Tibial nerve (tissue), 4 donors: ENCODE measurements around the gene RDX.

Experiments used
- EP300 ChIP-seq, 2 donors: sonication (generic); formaldehyde crosslinking; IDR thresholded peaks; one replicate each; pipeline ENCODE4 v1.6.1; 2017; ENCODE audit warnings: antibody characterized with exemption in 2 of 2, mild to moderate bottlenecking in 1 of 2
- TF ChIP-seq, protein P1 (sequence below), 5 experiments: fragments of 200-600 bp in 3 of 5; fragments of 450-650 bp in 2 of 5; sonication (generic) in 3 of 5; IDR thresholded peaks; one replicate each; pipeline ENCODE4 v1.5.1; 2016 to 2019; ENCODE audit warnings: antibody characterized with exemption in 5 of 5, mild to moderate bottlenecking in 3 of 5, moderate library complexity in 2 of 5

GRCh38 chr11:110329445-110329844 is 33.0 kb upstream of the RDX start:
- no peak for TF ChIP-seq EP300 (IDR thresholded peaks at IDR 0.05)
- TF ChIP-seq, protein P1, sequence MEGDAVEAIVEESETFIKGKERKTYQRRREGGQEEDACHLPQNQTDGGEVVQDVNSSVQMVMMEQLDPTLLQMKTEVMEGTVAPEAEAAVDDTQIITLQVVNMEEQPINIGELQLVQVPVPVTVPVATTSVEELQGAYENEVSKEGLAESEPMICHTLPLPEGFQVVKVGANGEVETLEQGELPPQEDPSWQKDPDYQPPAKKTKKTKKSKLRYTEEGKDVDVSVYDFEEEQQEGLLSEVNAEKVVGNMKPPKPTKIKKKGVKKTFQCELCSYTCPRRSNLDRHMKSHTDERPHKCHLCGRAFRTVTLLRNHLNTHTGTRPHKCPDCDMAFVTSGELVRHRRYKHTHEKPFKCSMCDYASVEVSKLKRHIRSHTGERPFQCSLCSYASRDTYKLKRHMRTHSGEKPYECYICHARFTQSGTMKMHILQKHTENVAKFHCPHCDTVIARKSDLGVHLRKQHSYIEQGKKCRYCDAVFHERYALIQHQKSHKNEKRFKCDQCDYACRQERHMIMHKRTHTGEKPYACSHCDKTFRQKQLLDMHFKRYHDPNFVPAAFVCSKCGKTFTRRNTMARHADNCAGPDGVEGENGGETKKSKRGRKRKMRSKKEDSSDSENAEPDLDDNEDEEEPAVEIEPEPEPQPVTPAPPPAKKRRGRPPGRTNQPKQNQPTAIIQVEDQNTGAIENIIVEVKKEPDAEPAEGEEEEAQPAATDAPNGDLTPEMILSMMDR (IDR thresholded peaks at IDR 0.05), result no peak
